Umbilical cord (tissue), 2 donors: ENCODE measurements around the gene CD109. TPM values are rescaled to one million over a fixed set of nuclear protein-coding genes. Genes with fewer than 3 reads are reported as not detected.
A peak's percentile ranks its signal among the peaks of the same experiment; 100 is the strongest.

Experiments
- DNase-seq: peaks from one replicate; pipeline ENCODE4 v3.0.0-alpha.2; 2015; ENCODE audit warnings: low spot score
- total RNA-seq: library from RNA; depleted of rRNA; stranded (reverse); fragments of >200 nt; gene quantifications from one replicate; pipeline ENCODE4 v1.2.3, GENCODE V29; 2014; ENCODE audit warnings: low replicate concordance; ENCODE audit not compliant: insufficient read depth

The CD109 gene
- total RNA-seq, 1 donor from 2014 or later: 37.6 TPM

DNA sequence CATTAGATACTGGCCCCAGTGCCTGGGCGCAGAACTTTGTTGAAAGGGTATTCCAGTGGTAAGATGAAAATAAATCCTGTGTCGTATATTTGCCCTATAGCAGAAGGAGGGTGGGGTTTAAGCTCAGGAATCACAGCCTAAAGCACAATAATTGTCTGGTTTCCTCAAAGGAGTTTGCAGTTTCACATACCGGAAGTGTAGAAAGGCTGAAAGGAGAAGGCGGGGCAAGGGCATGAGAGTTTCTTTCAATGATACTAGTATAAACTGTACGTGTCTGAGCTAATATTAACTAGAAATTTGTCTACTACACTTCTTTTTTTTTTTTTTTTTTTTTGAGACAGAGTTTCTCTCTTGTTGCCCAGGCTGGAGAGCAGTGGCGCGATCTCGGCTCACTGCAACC, 29.2 kb downstream of the CD109 start:
- DNase-seq: peak; percentile 65

DNA sequence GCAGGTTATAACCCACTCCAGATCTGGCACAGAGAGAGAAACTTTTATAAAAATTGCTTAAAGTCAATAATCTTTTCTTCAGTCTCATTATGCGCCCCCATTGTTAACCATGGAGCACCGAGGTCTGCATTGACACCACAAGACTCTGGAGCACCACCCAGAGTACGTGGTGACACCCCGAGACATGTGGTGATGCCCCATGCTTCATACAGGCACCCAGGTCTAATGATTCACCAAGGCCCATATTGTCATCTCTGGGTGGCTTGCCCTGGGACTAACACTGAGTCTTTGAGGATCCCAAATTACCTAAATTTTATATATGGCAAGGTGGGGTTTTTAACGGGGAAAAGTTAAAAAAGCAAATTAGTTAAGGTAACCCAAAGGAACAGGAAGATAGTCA, 31.1 kb downstream of the CD109 start:
- DNase-seq: no peak

DNA sequence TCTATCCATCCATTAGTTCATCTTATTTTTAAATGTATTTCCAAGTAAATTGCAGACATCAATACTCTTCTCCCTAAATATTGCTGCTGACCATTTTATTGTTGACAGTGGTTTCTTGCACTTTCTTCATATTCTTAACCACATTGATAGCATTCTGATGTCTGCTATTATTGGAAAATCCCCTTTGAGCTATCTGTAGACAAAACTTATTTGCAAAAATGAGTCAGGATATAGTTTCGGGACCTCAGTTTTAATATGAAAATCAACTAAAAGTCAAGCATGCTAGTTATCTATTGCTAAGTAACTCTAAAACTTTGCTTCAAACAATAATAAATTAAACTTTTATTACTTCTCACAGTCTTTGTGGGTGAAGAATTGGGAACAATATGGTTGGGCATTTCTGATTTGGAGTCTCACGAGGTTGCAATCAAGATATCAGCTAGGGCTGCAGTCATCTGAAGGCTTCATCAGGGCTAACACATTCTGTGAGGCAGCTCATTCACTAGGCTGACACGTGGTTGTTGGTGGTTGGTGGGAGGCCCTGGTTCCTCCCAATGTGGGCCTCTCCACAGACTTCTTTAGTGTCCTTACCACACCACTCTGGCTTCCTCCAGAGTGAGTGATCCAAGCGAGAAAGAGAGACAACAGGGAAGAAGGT, 32.7 kb downstream of the CD109 start:
- DNase-seq: no peak

DNA sequence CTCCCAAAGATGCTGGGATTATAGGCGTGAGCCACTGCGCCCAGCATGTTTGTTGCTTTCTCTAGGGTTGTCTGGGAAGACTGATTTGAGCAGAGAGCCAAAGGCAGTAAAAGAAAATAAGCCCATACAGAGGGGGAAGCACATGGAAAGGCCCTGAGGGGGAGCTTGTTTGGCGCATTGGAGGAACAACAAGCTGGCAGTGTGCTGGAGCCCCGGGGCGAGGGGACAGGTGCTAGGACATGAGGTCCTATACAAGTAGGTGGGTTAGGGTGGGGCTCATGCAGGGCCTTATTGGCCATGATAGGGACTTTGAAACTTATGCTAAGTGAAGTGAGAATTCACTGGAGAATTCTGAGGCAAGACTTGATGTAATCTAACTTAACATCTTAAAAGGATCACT, 35.3 kb downstream of the CD109 start:
- DNase-seq: no peak

- DNase-seq: peak; percentile 76
Observed at GRCh38 chr6:73732845-73733675, 37.1 kb downstream of the CD109 start.

GRCh38 chr6:73733791-73734190, 37.8 kb downstream of the CD109 start:
- DNase-seq: no peak

GRCh38 chr6:73734832-73735453, 38.9 kb downstream of the CD109 start:
- DNase-seq: no peak

GRCh38 chr6:73738367-73739028, 42.5 kb downstream of the CD109 start:
- peak; percentile 17 for DNase-seq

GRCh38 chr6:73739096-73739495, 43.1 kb downstream of the CD109 start:
- DNase-seq: peak; percentile 80

DNA sequence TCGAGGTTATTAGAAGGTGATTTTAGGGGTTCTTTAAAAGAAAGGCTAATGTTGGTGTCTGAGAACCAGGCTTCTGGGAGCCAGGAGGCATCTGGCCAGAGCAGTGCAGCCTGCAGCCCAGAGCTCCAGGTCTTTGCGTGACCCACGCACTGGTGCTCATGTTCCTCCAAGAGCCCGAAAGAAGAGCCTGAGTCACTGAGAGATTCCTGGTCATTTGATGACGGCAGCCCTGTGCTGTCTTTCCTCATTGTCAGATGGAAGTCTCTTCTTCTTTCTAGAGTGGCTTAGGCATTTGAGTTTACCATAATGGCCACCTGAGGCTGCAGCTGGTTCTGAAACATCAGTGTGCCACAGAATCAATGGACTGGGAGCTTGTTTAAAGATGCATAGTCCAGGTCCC, 46.4 kb downstream of the CD109 start:
- DNase-seq: no peak

GRCh38 chr6:73743081-73743480, 47.1 kb downstream of the CD109 start:
- DNase-seq: no peak

GRCh38 chr6:73743556-73743955, 47.6 kb downstream of the CD109 start:
- no peak for DNase-seq

- DNase-seq: no peak
Observed at GRCh38 chr6:73746787-73747186, 50.8 kb downstream of the CD109 start.

GRCh38 chr6:73747289-73747688, 51.3 kb downstream of the CD109 start:
- DNase-seq: no peak

DNA sequence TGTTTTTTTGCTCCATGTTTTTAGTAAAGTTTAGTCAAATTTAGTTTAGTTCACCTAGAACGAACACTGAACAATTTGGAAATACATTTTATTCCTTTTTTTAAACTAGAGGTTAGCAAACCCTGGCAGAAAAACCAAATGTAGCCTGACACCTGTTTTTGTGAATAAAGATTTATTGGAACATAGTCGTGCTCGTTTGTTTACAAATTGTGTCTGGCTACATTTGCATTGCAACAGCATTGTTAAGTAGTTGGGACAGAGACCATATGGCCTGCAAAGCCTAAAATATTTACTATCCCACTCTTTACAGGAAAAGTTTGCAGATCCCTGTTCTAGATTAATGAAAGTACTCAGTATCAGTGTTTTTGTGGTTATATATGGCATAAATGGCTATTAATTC, 56.9 kb downstream of the CD109 start:
- no peak for DNase-seq

DNA sequence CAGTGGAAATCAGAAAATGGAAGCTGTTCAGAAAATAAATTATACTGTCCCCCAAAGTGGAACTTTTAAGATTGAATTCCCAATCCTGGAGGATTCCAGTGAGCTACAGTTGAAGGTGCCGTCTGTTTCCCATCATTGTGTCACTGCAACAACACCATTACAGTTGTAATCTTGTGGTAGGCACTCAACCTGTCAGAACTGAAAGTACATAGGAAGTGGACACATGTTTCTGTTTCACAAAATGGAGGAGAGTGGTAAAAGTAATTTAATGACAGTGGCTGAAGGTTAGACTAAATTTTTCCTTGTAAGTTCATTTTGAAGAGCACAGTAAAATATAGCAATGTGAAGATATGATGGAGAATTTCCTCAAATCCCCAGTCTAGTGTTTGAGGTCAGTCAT, 70.0 kb downstream of the CD109 start:
- no peak for DNase-seq

DNA sequence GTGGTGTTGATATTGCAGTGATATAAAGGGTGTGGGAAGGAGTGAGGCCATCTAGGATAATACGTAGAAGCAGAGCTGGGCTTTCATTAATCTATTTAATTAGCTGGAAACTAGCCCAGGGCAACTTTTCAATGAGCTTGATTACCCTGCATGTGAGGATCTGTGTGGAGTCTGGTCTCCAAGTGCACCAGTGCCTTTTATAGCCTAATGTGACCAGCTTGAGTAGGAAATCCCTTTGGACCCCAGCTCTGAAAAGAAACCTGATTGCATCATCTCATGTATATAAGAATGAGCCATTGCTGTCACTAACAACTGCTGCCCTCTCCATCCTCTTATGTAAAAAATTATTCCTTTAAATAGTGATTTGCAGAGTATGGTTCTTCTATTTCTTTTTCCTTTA, 72.6 kb downstream of the CD109 start:
- DNase-seq: no peak

DNA sequence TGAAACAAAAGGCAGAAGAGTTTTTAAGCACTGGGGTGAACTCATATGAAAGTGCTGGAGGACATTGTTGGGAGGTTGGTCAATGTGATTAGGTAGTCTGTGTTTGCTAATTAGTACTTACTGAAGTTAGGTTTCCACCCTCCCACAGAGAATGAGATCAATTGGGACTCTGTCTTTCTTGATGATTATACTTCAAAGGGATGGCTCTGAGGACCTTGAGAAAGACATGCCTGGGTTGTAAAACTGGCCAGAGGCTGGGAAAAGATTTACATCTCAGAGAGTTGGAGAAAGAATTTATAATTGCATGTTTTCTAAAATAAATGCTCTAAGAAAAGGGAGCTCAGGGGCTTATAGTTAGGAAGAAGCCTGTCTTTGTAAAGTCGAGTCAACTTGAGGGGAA, 74.0 kb downstream of the CD109 start:
- DNase-seq: no peak

GRCh38 chr6:73774311-73774774, 78.3 kb downstream of the CD109 start:
- DNase-seq: no peak

DNA sequence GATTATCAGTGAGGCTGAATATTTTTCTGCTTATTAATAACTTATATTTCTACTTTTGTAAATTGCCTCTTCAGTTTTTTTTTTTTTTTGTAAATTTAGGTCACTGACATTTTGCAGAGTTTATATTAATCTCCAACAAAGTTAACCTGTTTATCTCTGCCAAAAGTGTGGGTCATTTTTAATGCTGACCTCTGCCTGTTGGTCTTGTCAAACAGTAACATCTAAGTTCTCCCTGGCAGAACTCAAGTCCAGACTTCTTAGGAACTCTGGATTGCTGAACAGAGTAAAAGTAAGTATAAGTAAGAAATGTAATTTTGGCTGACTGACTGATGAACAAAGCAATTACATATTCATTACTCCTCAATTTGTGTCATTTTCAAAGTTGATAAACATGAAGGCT, 83.9 kb downstream of the CD109 start:
- no peak for DNase-seq

- no peak for DNase-seq
Observed at GRCh38 chr6:73782911-73783310, 86.9 kb downstream of the CD109 start.
